Parathyroid adenoma (tissue), 2 donors: ENCODE results near the gene OOSP1.

Source experiments
- H2AFZ ChIP-seq: fragments of 300-600 bp; sonication (generic); one replicate; pipeline ENCODE4 v1.7.0; 2017; ENCODE audit warnings: antibody characterized with exemption, mild to moderate bottlenecking
- H3K27ac ChIP-seq: fragments of 300-600 bp; sonication (generic); one replicate; pipeline ENCODE4 v1.7.0; 2017
- H3K27me3 ChIP-seq: fragments of 300-600 bp; sonication (generic); one replicate; pipeline ENCODE4 v1.7.0; 2017; ENCODE audit warnings: low read length; ENCODE audit not compliant: control insufficient read depth, insufficient read depth
- H3K36me3 ChIP-seq: fragments of 300-600 bp; sonication (generic); one replicate; pipeline ENCODE4 v1.7.0; 2017; ENCODE audit warnings: low read length; ENCODE audit not compliant: control insufficient read depth, insufficient read depth
- H3K4me1 ChIP-seq: fragments of 300-600 bp; sonication (generic); one replicate; pipeline ENCODE4 v1.7.0; 2017; ENCODE audit warnings: control low read depth
- H3K4me2 ChIP-seq: fragments of 300-600 bp; sonication (generic); one replicate; pipeline ENCODE4 v1.7.0; 2017; ENCODE audit warnings: low read length
- H3K4me3 ChIP-seq: fragments of 300-600 bp; sonication (generic); one replicate; pipeline ENCODE4 v1.7.0; 2017; ENCODE audit warnings: low read depth, low read length
- H3K79me2 ChIP-seq: fragments of 300-600 bp; sonication (generic); one replicate; pipeline ENCODE4 v1.7.0; 2017; ENCODE audit warnings: control low read depth
- H3K9ac ChIP-seq: fragments of 300-600 bp; sonication (generic); one replicate; pipeline ENCODE4 v1.7.0; 2017; ENCODE audit warnings: mild to moderate bottlenecking
- H3K9me3 ChIP-seq: fragments of 300-600 bp; sonication (generic); one replicate; pipeline ENCODE4 v1.7.0; 2017; ENCODE audit warnings: low read length; ENCODE audit not compliant: control insufficient read depth
- TF ChIP-seq, protein P1 (sequence below): fragments of 300-600 bp; sonication (generic); IDR thresholded peaks from one replicate; pipeline ENCODE4 v1.7.0; 2017; ENCODE audit warnings: antibody characterized with exemption, mild to moderate bottlenecking
- donor health status: primary hyperparathyroidism.

The OOSP1 gene

DNA sequence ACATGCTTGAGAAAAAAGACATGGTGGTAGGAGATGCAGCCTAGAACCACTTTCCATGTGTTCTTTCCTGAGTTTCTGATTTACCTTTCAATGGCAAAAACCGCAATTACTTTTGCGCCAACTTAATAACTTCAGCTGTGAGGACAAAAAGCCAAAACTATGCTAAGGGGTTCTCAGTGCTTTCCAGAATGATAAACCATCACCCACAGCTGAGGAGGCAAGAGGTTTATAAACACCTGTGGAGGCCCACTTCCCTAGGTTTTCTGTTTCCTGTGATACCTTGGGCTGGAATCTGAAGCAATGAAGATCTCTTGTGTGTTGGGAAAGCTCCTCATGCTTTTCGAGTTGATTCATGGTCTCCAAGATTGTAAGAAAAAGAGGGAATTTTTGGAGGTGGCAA lies 25.5 kb downstream of the OOSP1 start, which contains the start of gene OOSP4A:
Gene OOSP4A (plus strand): TSS at position 301 of the 400 bp plus-strand sequence. CDS start 0 bp downstream, at position 301.
- no peaks in the 10 kb centered on the region for H3K27me3 ChIP-seq
- no peak within 1 kb of the TSS for H3K27ac ChIP-seq
- no peaks in the 10 kb centered on the region for H3K79me2 ChIP-seq
- H2AFZ ChIP-seq: no peak within 1 kb of the TSS
- H3K4me2 ChIP-seq: no peak within 1 kb of the TSS
- TF ChIP-seq, protein P1, sequence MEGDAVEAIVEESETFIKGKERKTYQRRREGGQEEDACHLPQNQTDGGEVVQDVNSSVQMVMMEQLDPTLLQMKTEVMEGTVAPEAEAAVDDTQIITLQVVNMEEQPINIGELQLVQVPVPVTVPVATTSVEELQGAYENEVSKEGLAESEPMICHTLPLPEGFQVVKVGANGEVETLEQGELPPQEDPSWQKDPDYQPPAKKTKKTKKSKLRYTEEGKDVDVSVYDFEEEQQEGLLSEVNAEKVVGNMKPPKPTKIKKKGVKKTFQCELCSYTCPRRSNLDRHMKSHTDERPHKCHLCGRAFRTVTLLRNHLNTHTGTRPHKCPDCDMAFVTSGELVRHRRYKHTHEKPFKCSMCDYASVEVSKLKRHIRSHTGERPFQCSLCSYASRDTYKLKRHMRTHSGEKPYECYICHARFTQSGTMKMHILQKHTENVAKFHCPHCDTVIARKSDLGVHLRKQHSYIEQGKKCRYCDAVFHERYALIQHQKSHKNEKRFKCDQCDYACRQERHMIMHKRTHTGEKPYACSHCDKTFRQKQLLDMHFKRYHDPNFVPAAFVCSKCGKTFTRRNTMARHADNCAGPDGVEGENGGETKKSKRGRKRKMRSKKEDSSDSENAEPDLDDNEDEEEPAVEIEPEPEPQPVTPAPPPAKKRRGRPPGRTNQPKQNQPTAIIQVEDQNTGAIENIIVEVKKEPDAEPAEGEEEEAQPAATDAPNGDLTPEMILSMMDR: no peak
- H3K4me3 ChIP-seq: no peak within 1 kb of the TSS
- H3K36me3 ChIP-seq: no peaks in the 10 kb centered on the region
- H3K9ac ChIP-seq: no peak within 1 kb of the TSS
- no peaks in the 10 kb centered on the region for H3K9me3 ChIP-seq
- no peaks in the 10 kb centered on the region for H3K4me1 ChIP-seq

DNA sequence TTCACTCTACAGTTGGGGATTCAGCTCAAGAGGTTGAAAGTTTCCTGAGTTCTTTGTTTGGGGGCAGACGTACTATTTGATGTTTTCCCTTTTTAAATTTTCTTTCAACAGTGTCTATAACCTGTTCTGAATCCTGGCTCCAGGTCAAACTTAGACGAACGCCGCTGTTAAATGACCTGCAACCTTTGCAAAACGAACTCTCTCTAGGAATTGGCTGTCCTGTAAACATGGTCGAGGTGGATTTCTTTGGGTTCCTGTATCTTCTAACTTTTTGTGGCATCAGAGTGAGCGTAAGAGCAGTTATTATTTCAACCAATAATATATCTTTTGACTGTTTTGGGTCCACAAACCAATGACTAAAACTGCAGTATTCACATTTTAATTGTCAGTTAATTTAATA lies 27.2 kb downstream of the OOSP1 start:
- Histone ChIP-seq H3K4me1 (no peaks in the 10 kb centered on the region), H3K36me3 (no peaks in the 10 kb centered on the region), H3K79me2 (no peaks in the 10 kb centered on the region), H3K9me3 (no peaks in the 10 kb centered on the region), H3K27ac (no peak overlapping the region), H3K4me3 (no peak overlapping the region), H3K27me3 (no peaks in the 10 kb centered on the region), H3K4me2 (no peak overlapping the region), H3K9ac (no peak overlapping the region), H2AFZ (no peak overlapping the region)
- TF ChIP-seq, protein P1: no peak

DNA sequence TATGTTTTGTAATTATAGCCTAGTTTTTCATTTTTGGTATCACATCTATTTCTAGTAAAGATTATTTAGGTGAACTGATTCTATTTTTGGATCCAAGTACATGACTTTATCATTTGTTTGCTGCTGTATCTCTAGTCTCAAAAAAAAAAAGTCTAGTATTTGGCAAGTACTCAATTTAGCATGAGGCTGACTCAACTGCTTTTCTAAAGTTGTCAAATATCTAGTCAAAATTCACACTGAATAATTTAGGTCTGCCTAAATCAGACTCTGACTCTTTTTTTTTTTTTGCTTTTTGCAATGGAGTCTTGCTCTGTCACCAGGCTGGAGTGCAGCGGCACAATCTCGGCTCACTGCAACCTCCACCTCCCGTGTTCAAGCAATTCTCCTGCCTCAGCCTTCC lies 28.0 kb downstream of the OOSP1 start:
- Histone ChIP-seq H2AFZ (no peak overlapping the region), H3K27me3 (no peaks in the 10 kb centered on the region), H3K9ac (no peak overlapping the region), H3K4me1 (no peaks in the 10 kb centered on the region), H3K4me3 (no peak overlapping the region), H3K4me2 (no peak overlapping the region), H3K27ac (no peak overlapping the region), H3K9me3 (no peaks in the 10 kb centered on the region), H3K36me3 (no peaks in the 10 kb centered on the region), H3K79me2 (no peaks in the 10 kb centered on the region)
- TF ChIP-seq, protein P1: no peak

DNA sequence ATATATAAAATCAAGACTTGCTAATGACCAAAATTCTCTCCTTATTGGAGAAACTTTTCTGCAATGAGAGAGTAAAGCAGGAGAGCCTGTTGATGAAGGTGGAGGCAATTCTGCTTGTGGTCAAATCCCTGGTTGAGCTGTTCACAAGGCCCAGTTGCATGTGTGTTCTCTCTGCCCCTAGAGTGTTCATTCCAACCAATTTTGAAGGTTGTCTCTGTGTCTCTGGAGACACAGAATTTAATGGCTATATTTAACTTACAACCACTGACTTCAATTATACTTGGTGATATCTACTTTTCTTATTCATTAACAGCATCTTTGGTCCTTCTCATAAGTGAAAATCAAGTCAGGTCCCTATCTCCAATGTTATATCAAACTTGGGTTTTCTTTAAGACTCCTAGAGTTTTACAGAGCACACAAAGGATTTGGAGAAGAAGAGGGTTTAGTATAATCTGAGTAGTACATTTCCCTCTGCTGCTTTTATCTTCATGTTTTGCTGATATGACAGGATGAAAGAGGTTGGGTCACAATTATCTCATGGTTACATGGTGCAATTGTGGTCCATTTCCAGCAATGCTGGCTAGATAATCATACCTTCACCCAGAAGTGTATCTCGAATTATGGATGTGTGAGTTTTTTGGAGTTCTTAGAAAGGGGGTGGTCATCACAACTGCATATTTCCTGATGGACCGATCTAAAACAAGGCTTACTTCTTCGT lies 29.6 kb downstream of the OOSP1 start:
- Histone ChIP-seq H3K9ac (no peak overlapping the region), H3K79me2 (no peaks in the 10 kb centered on the region)

More for the DNA sequence above, 29.6 kb downstream of the OOSP1 start:
- H3K36me3 ChIP-seq: no peaks in the 10 kb centered on the region
- no peak overlapping the region for H3K4me3 ChIP-seq
- no peaks in the 10 kb centered on the region for H3K4me1 ChIP-seq
- H3K9me3 ChIP-seq: no peaks in the 10 kb centered on the region
- no peak overlapping the region for H3K4me2 ChIP-seq
- H2AFZ ChIP-seq: no peak overlapping the region
- no peak overlapping the region for H3K27ac ChIP-seq
- TF ChIP-seq, protein P1: no peak
- H3K27me3 ChIP-seq: no peaks in the 10 kb centered on the region
